ENCODE results near the gene ADCY7. TPM values are rescaled to one million over a fixed set of nuclear protein-coding genes. Genes with fewer than 3 reads are reported as not detected.
"Not testable (repeated sequence)": the region's sequence is repeated elsewhere in the genome, so short reads cannot be mapped to it uniquely, and the experiment has no call there.

Gene ADCY7
- total RNA-seq (2014; rRNA removed): 38.5 and 40.7 TPM in 2 replicates
- polyA plus RNA-seq (2012): 12.4 TPM

- DNase-seq (ENCODE audit: low read depth): peak; percentile 86
Measured at GRCh38 chr16:50266337-50267091, at the start of gene ADCY7. Gene ADCY7 (plus strand): TSS chr16:50266551. CDS start chr16:50288180, 21,629 bp downstream.

GRCh38 chr16:50219402-50219975 lies 46.9 kb upstream of the ADCY7 start:
- no peak for DNase-seq (ENCODE audit: low read depth)

GRCh38 chr16:50224286-50224685 lies 42.1 kb upstream of the ADCY7 start:
- no peak for DNase-seq (ENCODE audit: low read depth)

- no peak for DNase-seq (ENCODE audit: low read depth)
Measured at GRCh38 chr16:50227120-50227519, 39.2 kb upstream of the ADCY7 start.

- DNase-seq (ENCODE audit: low read depth): no peak
Measured at GRCh38 chr16:50227665-50228064, 38.7 kb upstream of the ADCY7 start.

GRCh38 chr16:50228364-50228868 lies 37.9 kb upstream of the ADCY7 start:
- DNase-seq (ENCODE audit: low read depth): no peak

GRCh38 chr16:50229149-50229726 lies 37.1 kb upstream of the ADCY7 start:
- no peak for DNase-seq (ENCODE audit: low read depth)

- peak; percentile 31 for DNase-seq (ENCODE audit: low read depth)
Measured at GRCh38 chr16:50234771-50235556, 31.4 kb upstream of the ADCY7 start.

GRCh38 chr16:50235581-50235980 lies 30.8 kb upstream of the ADCY7 start:
- DNase-seq (ENCODE audit: low read depth): no peak

- no peak for DNase-seq (ENCODE audit: low read depth)
Measured at GRCh38 chr16:50238314-50238713, 28.0 kb upstream of the ADCY7 start.

GRCh38 chr16:50238868-50239301 lies 27.5 kb upstream of the ADCY7 start:
- peak; percentile 26 for DNase-seq (ENCODE audit: low read depth)

GRCh38 chr16:50243024-50243423 lies 23.3 kb upstream of the ADCY7 start:
- not testable (repeated sequence) for DNase-seq (ENCODE audit: low read depth)

- no peak for DNase-seq (ENCODE audit: low read depth)
Measured at GRCh38 chr16:50244140-50244503, 22.2 kb upstream of the ADCY7 start.

GRCh38 chr16:50244504-50245416 lies 21.6 kb upstream of the ADCY7 start:
- DNase-seq (ENCODE audit: low read depth): no peak

GRCh38 chr16:50245417-50246298 lies 20.7 kb upstream of the ADCY7 start:
- peak; percentile 36 for DNase-seq (ENCODE audit: low read depth)

- no peak for DNase-seq (ENCODE audit: low read depth)
Measured at GRCh38 chr16:50246299-50247122, 19.8 kb upstream of the ADCY7 start.

- no peak for DNase-seq (ENCODE audit: low read depth)
Measured at GRCh38 chr16:50247123-50247905, 19.0 kb upstream of the ADCY7 start.

All from LHCN-M2 (cell line).